Spleen (tissue), 11 donors: ENCODE data around the gene CCM2L. TPM values are rescaled to one million over a fixed set of nuclear protein-coding genes. Genes with fewer than 3 reads are reported as not detected.

Experiments
- DNase-seq: peaks from one replicate; pipeline ENCODE4 v3.0.0-alpha.2; 2020
- H3K27ac ChIP-seq, 8 donors: fragments of 200-600 bp; sonication (generic) in 7 of 8; 1 replicate in 4 of 8; 2 replicates in 4 of 8; pipeline versions ENCODE4 v1.5.0 to v1.8.0; 2016 to 2021; ENCODE audit warnings: inconsistent platforms in 4 of 8, mild to moderate bottlenecking in 4 of 8, moderate library complexity in 1 of 8
- H3K27me3 ChIP-seq, 7 donors: fragments of 200-600 bp; sonication (generic) in 6 of 7; replicated peaks in 1 of 7; 1 replicate in 4 of 7; 2 replicates in 3 of 7; pipeline versions ENCODE4 v1.5.0 to v1.8.0; 2016 to 2021; ENCODE audit warnings: inconsistent platforms in 3 of 7, mild to moderate bottlenecking in 1 of 7
- H3K36me3 ChIP-seq, 6 donors: fragments of 200-600 bp; sonication (generic) in 5 of 6; 1 replicate in 4 of 6; 2 replicates in 2 of 6; pipeline versions ENCODE4 v1.5.0 to v1.8.0; 2016 to 2021; ENCODE audit warnings: inconsistent platforms in 2 of 6
- H3K4me1 ChIP-seq, 6 donors: fragments of 200-600 bp; sonication (generic) in 5 of 6; 1 replicate in 3 of 6; 2 replicates in 3 of 6; pipeline versions ENCODE4 v1.5.0 to v1.8.0; 2016 to 2021; ENCODE audit warnings: inconsistent platforms in 3 of 6
- H3K4me3 ChIP-seq, 8 donors: fragments of 200-600 bp; sonication (generic) in 7 of 8; 1 replicate in 4 of 8; 2 replicates in 4 of 8; pipeline versions ENCODE4 v1.5.0 to v1.8.0; 2016 to 2021; ENCODE audit warnings: inconsistent platforms in 4 of 8, mild to moderate bottlenecking in 4 of 8, moderate library complexity in 2 of 8
- H3K9me3 ChIP-seq, 8 donors: fragments of 200-600 bp; sonication (generic) in 7 of 8; 1 replicate in 4 of 8; 2 replicates in 4 of 8; pipeline versions ENCODE4 v1.5.0 to v1.8.0; 2016 to 2021; ENCODE audit warnings: inconsistent platforms in 4 of 8
- POLR2A ChIP-seq, 3 donors: fragments of 450-650 bp; IDR thresholded peaks; one replicate each; pipeline ENCODE4 v1.5.1; 2017; ENCODE audit warnings: antibody characterized with exemption in 3 of 3, mild to moderate bottlenecking in 1 of 3
- POLR2AphosphoS5 ChIP-seq, 3 donors: sonication (generic); formaldehyde crosslinking; IDR thresholded peaks; one replicate each; pipeline ENCODE4 v1.5.1; 2017; ENCODE audit warnings: antibody characterized with exemption in 3 of 3
- WGBS, 5 donors: extraction: QIAGEN DNeasy Blood & Tissue Kit in 3 of 5; methylation state at CpG; one replicate each; pipeline versions ENCODE4 v1.1.5 to v1.1.7; 2013 to 2018; 5-methylcytosine and 5-hydroxymethylcytosine counted together
- intact Hi-C: fragments of 100-400 bp; cut with DNase I; formaldehyde crosslinking; loops from one replicate; pipeline ENCODE4 v1.15.0; 2023; ENCODE audit warnings: low total_unique reads
- polyA plus RNA-seq, 3 donors: library from polyadenylated mRNA; stranded (reverse); fragments of 200-250 nt; gene quantifications; one replicate each; pipeline ENCODE4 v1.2.1, GENCODE V29; 2013
- total RNA-seq, 7 donors: library from RNA; depleted of rRNA in 3 of 7; stranded (reverse); fragments of >200 nt in 3 of 7; fragmentation: NEBNext Ultra II Directional in 4 of 7; extraction: Animal tissue kit (Norgen Biotek cat#: 25700) in 4 of 7; gene quantifications; one replicate each; pipeline versions ENCODE4 v1.1.0 to v1.2.1, GENCODE V29; 2016 to 2021
- TF ChIP-seq, protein P1 (sequence below), 11 experiments: fragments of 200-600 bp in 7 of 11; fragments of 450-650 bp in 4 of 11; sonication (generic) in 4 of 11; IDR thresholded peaks in 8 of 11; conservative IDR thresholded peaks in 3 of 11; 1 replicate in 7 of 11; 2 replicates in 4 of 11; pipeline versions ENCODE4 v1.4.0 to v1.8.0; 2016 to 2021; ENCODE audit warnings: antibody characterized with exemption in 11 of 11, inconsistent platforms in 4 of 11, mild to moderate bottlenecking in 1 of 11
- donor health status: healthy with polysubstance abuse.
- donor health status: DM: no; HTN: no; CAD: no; lungs with moderate emphysema.
- donor health status: DM: no; HTN: no; CAD: no.
- donor health status: Bipolar disorder and iron deficiency.
- donor health status: healthy.
- donor health status: DM: no; HTN: no; CAD: no.
- donor health status: DM: yes; HTN: yes; CAD: no.

The CCM2L gene
- total and polyA plus RNA-seq, 10 donors: 27.6 to 186 (median 135) TPM

DNA sequence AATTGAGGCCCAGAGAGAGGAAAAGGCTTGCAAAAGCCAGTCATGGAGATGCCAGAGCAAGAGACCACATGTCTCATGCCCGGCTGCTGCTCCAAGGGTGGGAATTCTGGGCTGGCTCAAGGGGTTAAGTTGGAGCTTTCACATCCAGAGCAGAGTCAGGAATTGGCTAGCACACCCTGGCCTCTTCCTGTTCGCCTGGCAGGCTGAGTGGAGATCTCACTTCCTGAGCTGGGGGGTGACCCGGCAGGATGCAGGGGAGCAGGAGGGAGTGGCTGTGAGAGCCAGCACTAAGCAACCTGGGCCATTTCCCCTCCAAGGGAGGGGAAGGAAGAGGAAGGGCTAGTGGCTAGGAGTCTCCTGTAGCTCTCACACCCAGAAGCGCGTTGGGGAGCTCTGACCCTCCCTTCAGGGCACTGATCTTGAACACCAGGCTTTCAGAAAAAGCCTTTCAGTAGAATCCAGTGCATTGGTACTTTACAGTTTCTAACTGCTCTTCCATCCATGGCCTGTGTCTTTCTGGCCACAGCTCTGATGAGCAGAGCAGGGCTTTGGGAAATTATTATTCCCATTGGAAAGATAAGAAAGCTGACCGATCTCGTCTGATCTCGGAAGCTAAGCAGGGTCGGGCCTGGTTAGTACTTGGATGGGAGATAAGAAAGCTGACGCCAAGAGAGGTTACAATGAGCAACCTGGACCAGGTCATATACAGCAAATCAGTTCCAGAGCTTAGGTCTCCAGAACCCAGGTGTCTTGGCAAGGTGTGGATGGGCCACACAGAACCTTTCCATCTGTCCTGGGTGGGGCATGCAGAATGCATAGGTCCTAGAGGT, 2.2 kb upstream of the CCM2L start:
- H3K4me1 ChIP-seq: peaks cover 2 to 31% (median 20%) of the 10 kb centered on the region in 6 donors
- H3K9me3 ChIP-seq: no peaks in the 10 kb centered on the region
- peaks cover 0 to 21% (median 0%) of the 10 kb centered on the region in 7 donors for H3K27me3 ChIP-seq
- intact Hi-C loops: no loop called here
- 38 to 48% (median 42%) methylated on average over 9 to 10 of the region's 10 CpGs for WGBS, 5 donors
- H3K27ac ChIP-seq: peak overlapping the region in 7 of 8 donors; percentile 56 to 87 (median 82)
- no peaks in the 10 kb centered on the region for H3K36me3 ChIP-seq
- peak; percentile 87 for DNase-seq
- TF ChIP-seq POLR2AphosphoS5 (IDR thresholded peaks at IDR 0.05) (peak; percentile 77 to 91 (median 86)), POLR2A (IDR thresholded peaks at IDR 0.05) (no peak)
- TF ChIP-seq, protein P1, sequence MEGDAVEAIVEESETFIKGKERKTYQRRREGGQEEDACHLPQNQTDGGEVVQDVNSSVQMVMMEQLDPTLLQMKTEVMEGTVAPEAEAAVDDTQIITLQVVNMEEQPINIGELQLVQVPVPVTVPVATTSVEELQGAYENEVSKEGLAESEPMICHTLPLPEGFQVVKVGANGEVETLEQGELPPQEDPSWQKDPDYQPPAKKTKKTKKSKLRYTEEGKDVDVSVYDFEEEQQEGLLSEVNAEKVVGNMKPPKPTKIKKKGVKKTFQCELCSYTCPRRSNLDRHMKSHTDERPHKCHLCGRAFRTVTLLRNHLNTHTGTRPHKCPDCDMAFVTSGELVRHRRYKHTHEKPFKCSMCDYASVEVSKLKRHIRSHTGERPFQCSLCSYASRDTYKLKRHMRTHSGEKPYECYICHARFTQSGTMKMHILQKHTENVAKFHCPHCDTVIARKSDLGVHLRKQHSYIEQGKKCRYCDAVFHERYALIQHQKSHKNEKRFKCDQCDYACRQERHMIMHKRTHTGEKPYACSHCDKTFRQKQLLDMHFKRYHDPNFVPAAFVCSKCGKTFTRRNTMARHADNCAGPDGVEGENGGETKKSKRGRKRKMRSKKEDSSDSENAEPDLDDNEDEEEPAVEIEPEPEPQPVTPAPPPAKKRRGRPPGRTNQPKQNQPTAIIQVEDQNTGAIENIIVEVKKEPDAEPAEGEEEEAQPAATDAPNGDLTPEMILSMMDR (IDR thresholded peaks at IDR 0.05 in 8 of 11, conservative IDR thresholded peaks at IDR 0.05 in 3 of 11): no peak
- no peak overlapping the region for H3K4me3 ChIP-seq

DNA sequence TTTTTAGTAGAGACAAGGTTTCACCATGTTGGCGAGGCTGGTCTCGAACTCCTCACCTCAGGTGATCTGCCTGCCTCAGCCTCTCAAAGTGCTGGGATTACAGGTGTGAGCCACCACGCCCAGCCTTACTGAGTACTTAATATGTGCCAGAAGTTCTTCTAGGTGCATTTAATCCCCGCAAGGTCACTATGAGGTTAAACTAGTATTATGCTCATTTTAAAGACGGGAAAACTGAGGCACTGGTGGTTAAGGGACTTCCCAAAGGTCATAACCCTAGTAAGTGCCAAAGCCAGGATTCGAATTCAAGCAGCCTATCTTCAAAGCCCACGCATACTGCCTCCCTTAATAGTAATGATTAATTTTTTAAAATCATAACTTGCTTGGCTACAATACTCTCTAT, 674 bp upstream of the CCM2L start:
- TF ChIP-seq, protein P1 (IDR thresholded peaks at IDR 0.05 in 8 of 11, conservative IDR thresholded peaks at IDR 0.05 in 3 of 11): no peak
- no peak for TF ChIP-seq POLR2AphosphoS5 (IDR thresholded peaks at IDR 0.05)
- no peak for TF ChIP-seq POLR2A (IDR thresholded peaks at IDR 0.05)
- WGBS, 5 donors: 67 to 75% (median 73%) methylated on average over 7 of the region's 7 CpGs
- Histone ChIP-seq H3K27ac (peak overlapping the region; percentile 3 to 87 (median 80)), H3K4me1 (peaks cover 2 to 43% (median 20%) of the 10 kb centered on the region in 6 donors), H3K36me3 (no peaks in the 10 kb centered on the region), H3K4me3 (peak overlapping the region in 1 of 8 donors; percentile 81), H3K27me3 (peaks cover 0 to 24% (median 0%) of the 10 kb centered on the region in 7 donors), H3K9me3 (no peaks in the 10 kb centered on the region)
- intact Hi-C loops: no loop called here
- DNase-seq: peak; percentile 18

DNA sequence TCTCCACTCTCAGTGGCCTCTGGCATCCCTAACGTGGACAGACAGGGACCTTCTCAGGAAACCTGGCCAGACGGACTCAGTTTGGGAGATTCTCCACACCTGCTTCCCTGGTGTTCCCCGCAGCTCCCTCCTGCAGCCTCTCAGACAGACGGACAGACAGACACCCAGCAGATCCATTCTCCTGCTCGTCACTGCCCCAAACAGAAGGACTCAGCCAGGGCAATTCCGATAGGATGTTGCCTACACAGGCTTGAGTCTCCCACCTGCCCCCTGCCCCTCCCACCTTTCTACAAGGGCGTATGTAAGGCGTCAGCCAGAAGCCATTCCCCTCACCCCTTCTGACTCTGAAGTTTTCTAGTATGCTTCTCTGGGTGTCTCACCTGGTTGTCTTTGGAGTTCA, 428 bp downstream of the CCM2L start:
- peaks cover 0 to 29% (median 0%) of the 10 kb centered on the region in 7 donors for H3K27me3 ChIP-seq
- intact Hi-C loops: no loop called here
- peak overlapping the region; percentile 20 to 81 (median 44) for H3K4me3 ChIP-seq
- H3K4me1 ChIP-seq: peaks cover 2 to 54% (median 20%) of the 10 kb centered on the region in 6 donors
- TF ChIP-seq, protein P1 (IDR thresholded peaks at IDR 0.05 in 8 of 11, conservative IDR thresholded peaks at IDR 0.05 in 3 of 11): no peak
- TF ChIP-seq POLR2A (IDR thresholded peaks at IDR 0.05) (peak in 1 of 3 donors; percentile 7), POLR2AphosphoS5 (IDR thresholded peaks at IDR 0.05) (peak in 1 of 3 donors; percentile 41)
- DNase-seq: peak; percentile 55
- H3K36me3 ChIP-seq: no peaks in the 10 kb centered on the region
- WGBS, 5 donors: 65 to 86% (median 68%) methylated on average over 8 of the region's 8 CpGs
- H3K27ac ChIP-seq: peak overlapping the region; percentile 51 to 88 (median 80)
- H3K9me3 ChIP-seq: no peaks in the 10 kb centered on the region

DNA sequence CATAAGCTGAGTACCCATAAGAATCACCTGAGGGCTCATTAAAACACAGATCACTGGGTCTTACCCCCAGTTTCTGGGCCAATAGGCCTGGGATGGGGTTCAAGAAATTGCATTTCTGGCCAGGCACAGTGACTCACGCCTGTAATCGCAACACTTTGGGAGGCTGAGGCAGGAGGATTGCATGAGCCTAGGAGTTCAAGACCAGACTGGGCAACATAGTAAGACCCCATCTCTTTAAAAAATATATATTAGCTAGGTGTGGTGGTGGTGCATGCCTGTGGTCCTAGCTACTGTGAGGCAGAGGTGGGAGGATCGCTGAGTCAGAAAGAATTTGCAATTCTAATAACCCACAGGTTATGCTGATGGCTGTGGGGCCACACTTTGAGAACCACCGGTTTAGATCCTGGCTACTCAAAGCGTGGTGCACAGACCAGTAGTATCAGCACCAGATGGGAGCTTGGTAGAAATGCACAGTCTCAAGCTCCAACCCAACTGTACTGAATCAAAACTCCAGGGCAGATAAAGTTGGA, 2.0 kb downstream of the CCM2L start:
- Histone ChIP-seq H3K9me3 (no peaks in the 10 kb centered on the region), H3K36me3 (no peaks in the 10 kb centered on the region), H3K27ac (peak overlapping the region in 7 of 8 donors; percentile 20 to 88 (median 82)), H3K4me3 (peak overlapping the region; percentile 20 to 81 (median 44)), H3K27me3 (peaks cover 0 to 45% (median 0%) of the 10 kb centered on the region in 7 donors), H3K4me1 (peaks cover under 1 to 62% (median 17%) of the 10 kb centered on the region in 6 donors)
- intact Hi-C loops: no loop called here
- TF ChIP-seq POLR2A (IDR thresholded peaks at IDR 0.05): no peak
- TF ChIP-seq, protein P1 (IDR thresholded peaks at IDR 0.05 in 8 of 11, conservative IDR thresholded peaks at IDR 0.05 in 3 of 11): no peak
- no peak for TF ChIP-seq POLR2AphosphoS5 (IDR thresholded peaks at IDR 0.05)
- 47 to 76% (median 72%) methylated on average over 5 of the region's 5 CpGs for WGBS, 5 donors
- DNase-seq: peak; percentile 2
